Measurements from ENCODE around the gene MECP2. TPM values are rescaled to one million over a fixed set of nuclear protein-coding genes. Genes with fewer than 3 reads are reported as not detected.

Gene MECP2
- total RNA-seq, 1 experiment from 2014 or later: 47.3 TPM

DNA sequence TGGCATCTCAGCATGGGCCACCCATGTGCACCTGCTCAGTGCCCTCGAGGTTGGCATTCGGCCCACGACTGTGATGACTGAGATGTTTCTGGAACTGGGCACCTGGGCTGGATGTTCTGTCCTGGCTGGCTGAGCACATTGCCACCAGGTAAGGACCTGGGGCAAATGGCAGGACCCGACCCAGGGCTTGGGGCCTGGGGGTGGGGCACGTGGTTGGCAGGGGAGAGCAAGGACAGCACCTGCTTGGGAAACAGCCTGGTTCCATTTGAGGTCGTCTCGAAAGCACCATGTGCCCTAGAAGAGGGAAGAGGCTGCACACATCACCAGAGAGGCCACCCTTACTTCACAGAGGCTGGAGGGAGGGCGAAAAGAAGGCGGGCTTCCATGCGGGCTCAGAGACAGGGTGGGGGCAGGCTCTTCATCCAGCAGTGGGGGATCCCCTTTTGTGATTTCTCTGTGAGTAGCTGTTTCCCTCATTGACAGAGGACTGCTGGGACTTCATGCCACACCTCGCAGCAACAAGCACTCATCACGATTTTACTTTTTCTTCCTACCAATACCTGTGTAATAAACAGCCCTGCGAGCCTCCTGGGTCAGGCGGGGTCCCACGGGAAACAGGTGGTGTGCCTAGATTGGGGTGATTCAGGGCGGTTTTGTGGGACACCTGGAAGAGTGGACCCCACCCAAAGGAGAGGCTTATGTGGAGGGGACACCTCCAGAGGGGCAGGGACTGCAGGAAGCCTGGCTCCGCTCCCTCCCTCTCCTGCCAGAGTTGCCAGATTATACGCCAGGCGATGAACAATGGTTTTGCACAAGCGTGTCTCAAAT is 113.0 kb downstream of the MECP2 start:
- intact Hi-C loops (cut with micrococcal nuclease): no loop called here
- no peak overlapping the region for H2AFZ ChIP-seq (ENCODE audit: low read length)
- H3K9me3 ChIP-seq (ENCODE audit: low read length): no peaks in the 10 kb centered on the region
- ChIA-PET POLR2A (ENCODE audit: unreplicated experiment) (no interaction called here), CTCF (no interaction called here)
- DNase-seq (no peak), ATAC-seq (no peak)
- H3K36me3 ChIP-seq (ENCODE audit: low read depth, low read length): no peaks in the 10 kb centered on the region
- H3K9ac ChIP-seq (ENCODE audit: low read length): no peak overlapping the region
- no peaks in the 10 kb centered on the region for H3K27me3 ChIP-seq (ENCODE audit: low read length)
- TF ChIP-seq EZH2 (IDR thresholded peaks at IDR 0.05; ENCODE audit: low read length, unreplicated experiment): no peak
- TF ChIP-seq, protein P1, sequence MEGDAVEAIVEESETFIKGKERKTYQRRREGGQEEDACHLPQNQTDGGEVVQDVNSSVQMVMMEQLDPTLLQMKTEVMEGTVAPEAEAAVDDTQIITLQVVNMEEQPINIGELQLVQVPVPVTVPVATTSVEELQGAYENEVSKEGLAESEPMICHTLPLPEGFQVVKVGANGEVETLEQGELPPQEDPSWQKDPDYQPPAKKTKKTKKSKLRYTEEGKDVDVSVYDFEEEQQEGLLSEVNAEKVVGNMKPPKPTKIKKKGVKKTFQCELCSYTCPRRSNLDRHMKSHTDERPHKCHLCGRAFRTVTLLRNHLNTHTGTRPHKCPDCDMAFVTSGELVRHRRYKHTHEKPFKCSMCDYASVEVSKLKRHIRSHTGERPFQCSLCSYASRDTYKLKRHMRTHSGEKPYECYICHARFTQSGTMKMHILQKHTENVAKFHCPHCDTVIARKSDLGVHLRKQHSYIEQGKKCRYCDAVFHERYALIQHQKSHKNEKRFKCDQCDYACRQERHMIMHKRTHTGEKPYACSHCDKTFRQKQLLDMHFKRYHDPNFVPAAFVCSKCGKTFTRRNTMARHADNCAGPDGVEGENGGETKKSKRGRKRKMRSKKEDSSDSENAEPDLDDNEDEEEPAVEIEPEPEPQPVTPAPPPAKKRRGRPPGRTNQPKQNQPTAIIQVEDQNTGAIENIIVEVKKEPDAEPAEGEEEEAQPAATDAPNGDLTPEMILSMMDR (conservative IDR thresholded peaks at IDR 0.05; ENCODE audit: low read depth, low read length): no peak
- no peak for TF ChIP-seq EZH2phosphoT487 (IDR thresholded peaks at IDR 0.05; ENCODE audit: borderline replicate concordance, low read length)
- no peak overlapping the region for H3K4me2 ChIP-seq (ENCODE audit: low read length)
- H3F3A ChIP-seq (ENCODE audit: low read length, unreplicated experiment): no peaks in the 10 kb centered on the region
- H4K20me1 ChIP-seq (ENCODE audit: low read length): no peaks in the 10 kb centered on the region
- no peak overlapping the region for H3K4me3 ChIP-seq (ENCODE audit: low read length)
- no TSS peak for BruUV-seq (replicated peaks)
- no peaks in the 10 kb centered on the region for H3K79me2 ChIP-seq (ENCODE audit: low read length)
- no peaks in the 10 kb centered on the region for H3K9me2 ChIP-seq (replicated peaks; ENCODE audit: low read length)
- H3K27ac ChIP-seq (ENCODE audit: low read length): no peak overlapping the region
- no peaks in the 10 kb centered on the region for H3K4me1 ChIP-seq (ENCODE audit: insufficient read depth, low read length)

DNA sequence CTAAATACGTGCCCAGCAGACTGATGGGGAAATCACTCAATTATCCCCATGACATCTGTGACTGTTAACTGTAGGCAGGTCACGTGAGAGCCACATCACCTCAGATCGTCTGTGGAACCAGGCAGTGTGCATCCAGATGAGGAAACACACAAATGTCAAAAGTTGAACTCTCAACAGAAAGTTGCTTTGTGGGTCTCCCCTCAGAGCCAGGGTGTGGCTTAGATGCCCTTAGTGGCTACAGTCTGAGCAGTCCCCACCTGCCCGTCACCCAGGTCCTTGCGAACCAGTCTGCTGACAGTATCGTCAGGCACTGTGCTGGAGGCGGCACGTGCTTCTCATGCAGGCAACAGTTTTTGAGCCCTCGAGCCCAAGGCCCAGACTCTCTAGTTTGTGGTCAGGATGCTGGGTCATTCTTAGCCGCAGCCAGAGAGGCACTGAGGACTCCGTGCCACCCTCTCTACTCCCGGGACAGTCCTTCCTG is 114.2 kb downstream of the MECP2 start:
- Histone ChIP-seq H3K4me3 (ENCODE audit: low read length) (no peak overlapping the region), H3K27me3 (ENCODE audit: low read length) (no peaks in the 10 kb centered on the region), H3K79me2 (ENCODE audit: low read length) (no peaks in the 10 kb centered on the region), H3K27ac (ENCODE audit: low read length) (no peak overlapping the region), H2AFZ (ENCODE audit: low read length) (no peak overlapping the region), H3K9me3 (ENCODE audit: low read length) (no peaks in the 10 kb centered on the region), H3K9ac (ENCODE audit: low read length) (no peak overlapping the region), H3F3A (ENCODE audit: low read length, unreplicated experiment) (no peaks in the 10 kb centered on the region), H4K20me1 (ENCODE audit: low read length) (no peaks in the 10 kb centered on the region), H3K4me2 (ENCODE audit: low read length) (no peak overlapping the region), H3K4me1 (ENCODE audit: insufficient read depth, low read length) (no peaks in the 10 kb centered on the region), H3K36me3 (ENCODE audit: low read depth, low read length) (no peaks in the 10 kb centered on the region), H3K9me2 (replicated peaks; ENCODE audit: low read length) (no peaks in the 10 kb centered on the region)
- intact Hi-C loops (cut with micrococcal nuclease): no loop called here
- no peak for ATAC-seq
- no TSS peak for BruUV-seq (replicated peaks)
- TF ChIP-seq EZH2phosphoT487 (IDR thresholded peaks at IDR 0.05; ENCODE audit: borderline replicate concordance, low read length): no peak
- TF ChIP-seq EZH2 (IDR thresholded peaks at IDR 0.05; ENCODE audit: low read length, unreplicated experiment): no peak
- TF ChIP-seq, protein P1 (conservative IDR thresholded peaks at IDR 0.05; ENCODE audit: low read depth, low read length): no peak
- DNase-seq: no peak
- ChIA-PET POLR2A (ENCODE audit: unreplicated experiment) (no interaction called here), CTCF (no interaction called here)

Data from PC-3 (cell line).